Muscle of arm (tissue), 12 donors: Measurements from ENCODE around the gene PDE11A. TPM values are rescaled to one million over a fixed set of nuclear protein-coding genes. Genes with fewer than 3 reads are reported as not detected.
A peak's percentile ranks its signal among the peaks of the same experiment; 100 is the strongest.
"Not testable (repeated sequence)": the region's sequence is repeated elsewhere in the genome, so short reads cannot be mapped to it uniquely, and the experiment has no call there.

Source experiments
- DNase-seq: peaks from one replicate; pipeline ENCODE4 v3.0.0-alpha.2; 2013
- polyA plus RNA-seq, 12 donors: library from polyadenylated mRNA; unstranded; fragments of 120-200 nt; gene quantifications; one replicate each; pipeline ENCODE4 v1.2.1, GENCODE V29; 2013; ENCODE audit not compliant: insufficient read length in 12 of 12

PDE11A gene
- polyA plus RNA-seq, 12 donors: 0.33 to 2.0 (median 0.78) TPM; not detected in 2

GRCh38 chr2:178008636-178009289 is 63.8 kb downstream of the PDE11A start:
- peak; percentile 1 for DNase-seq

GRCh38 chr2:178006710-178007109 is 65.9 kb downstream of the PDE11A start:
- no peak for DNase-seq

GRCh38 chr2:178005756-178006155 is 66.8 kb downstream of the PDE11A start:
- DNase-seq: no peak

- no peak for DNase-seq
Observed at GRCh38 chr2:178002038-178002437, 70.5 kb downstream of the PDE11A start.

- no peak for DNase-seq
Observed at GRCh38 chr2:177998996-177999395, 73.6 kb downstream of the PDE11A start.

GRCh38 chr2:177998006-177998405 is 74.6 kb downstream of the PDE11A start:
- DNase-seq: no peak

- no peak for DNase-seq
Observed at GRCh38 chr2:177992992-177993391, 79.6 kb downstream of the PDE11A start.

- DNase-seq: no peak
Observed at GRCh38 chr2:177989029-177989885, 83.3 kb downstream of the PDE11A start.

- no peak for DNase-seq
Observed at GRCh38 chr2:177984749-177985148, 87.8 kb downstream of the PDE11A start.

GRCh38 chr2:177983183-177983788 is 89.3 kb downstream of the PDE11A start:
- peak; percentile 1 for DNase-seq

GRCh38 chr2:177972782-177973181 is 99.8 kb downstream of the PDE11A start:
- DNase-seq: no peak

GRCh38 chr2:177972123-177972522 is 100.5 kb downstream of the PDE11A start:
- DNase-seq: no peak

- no peak for DNase-seq
Observed at GRCh38 chr2:177970670-177971454, 101.7 kb downstream of the PDE11A start.

- no peak for DNase-seq
Observed at GRCh38 chr2:177964892-177965291, 107.7 kb downstream of the PDE11A start.

GRCh38 chr2:177952151-177952550 is 120.4 kb downstream of the PDE11A start:
- DNase-seq: no peak

GRCh38 chr2:177947598-177947997 is 125.0 kb downstream of the PDE11A start:
- DNase-seq: not testable (repeated sequence)

GRCh38 chr2:177944530-177944929 is 128.0 kb downstream of the PDE11A start:
- DNase-seq: not testable (repeated sequence)

- no peak for DNase-seq
Observed at GRCh38 chr2:177942731-177943130, 129.8 kb downstream of the PDE11A start.

- no peak for DNase-seq
Observed at GRCh38 chr2:177939211-177939610, 133.4 kb downstream of the PDE11A start.

GRCh38 chr2:177930916-177931315 is 141.7 kb downstream of the PDE11A start:
- no peak for DNase-seq

GRCh38 chr2:177929662-177930522 is 142.7 kb downstream of the PDE11A start:
- DNase-seq: no peak
